Coronary artery (tissue), 2 donors: ENCODE data around the gene GRK1.

Experiments used
- DNase-seq: peaks from one replicate; pipeline ENCODE4 v3.0.0-alpha.2; 2017; ENCODE audit warnings: low spot score
- H3K27ac ChIP-seq, 2 donors: fragments of 200-600 bp; sonication (generic); one replicate each; pipeline ENCODE4 v1.5.1; 2016 to 2019
- H3K4me3 ChIP-seq: fragments of 200-600 bp; sonication (generic); 2 replicates; pipeline ENCODE4 v1.5.1; 2016; ENCODE audit warnings: mild to moderate bottlenecking, moderate library complexity
- TF ChIP-seq, protein P1 (sequence below): fragments of 200-600 bp; sonication (generic); IDR thresholded peaks from one replicate; pipeline ENCODE4 v1.5.1; 2019; ENCODE audit warnings: antibody characterized with exemption

GRK1 gene

DNA sequence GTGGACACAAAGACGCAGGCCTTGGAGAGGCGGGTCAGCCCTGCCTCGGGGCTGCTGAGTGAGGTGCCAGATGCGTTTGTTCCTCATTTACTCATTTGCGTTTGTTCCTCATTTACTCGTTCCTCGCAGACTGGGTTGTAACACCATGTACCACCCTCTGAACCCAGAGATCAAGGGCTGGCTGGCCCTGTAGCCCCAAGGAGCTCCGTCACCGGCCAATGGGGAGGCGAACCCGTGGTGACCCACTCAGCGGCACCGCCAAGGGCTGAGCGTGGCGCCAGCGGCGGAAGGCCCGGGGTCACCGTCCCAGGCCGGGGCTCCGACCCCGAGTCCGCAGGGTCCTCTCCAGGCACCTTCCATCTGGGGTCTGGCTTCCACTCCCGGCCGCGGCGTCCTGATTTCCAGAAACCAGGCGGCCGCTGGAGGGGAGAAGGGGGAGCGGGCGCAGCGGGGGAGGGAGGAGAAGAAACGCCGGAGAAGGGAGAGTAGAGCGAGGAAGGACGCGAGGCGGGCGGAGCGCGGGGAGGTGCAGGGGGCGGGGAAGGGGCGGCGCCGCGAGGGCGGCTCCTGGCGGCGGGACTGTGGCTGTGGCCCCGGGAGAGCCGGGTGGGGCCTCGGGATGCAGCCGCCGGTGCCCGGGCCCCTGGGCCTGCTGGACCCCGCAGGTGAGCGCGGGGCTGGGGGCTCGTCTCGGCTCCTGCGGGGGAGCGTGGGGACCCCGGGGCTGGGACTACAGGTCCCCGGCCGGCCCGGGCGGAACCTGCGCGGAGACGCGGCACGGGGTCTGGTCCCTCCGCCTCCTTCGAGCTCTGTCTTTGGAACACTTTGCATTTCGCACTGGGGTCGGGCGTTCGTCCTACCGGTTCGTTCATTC lies 91.9 kb downstream of the GRK1 start, which contains the start of gene TMEM255B:
TMEM255B (plus strand) TSS at position 576 of the 874 bp plus-strand sequence; CDS start at position 620, 44 bp downstream.
- Histone ChIP-seq H3K27ac (peak within 1 kb of the TSS; percentile 21 to 77), H3K4me3 (peak within 1 kb of the TSS; percentile 90)
- DNase-seq = peak; percentile 87
- TF ChIP-seq, protein P1, sequence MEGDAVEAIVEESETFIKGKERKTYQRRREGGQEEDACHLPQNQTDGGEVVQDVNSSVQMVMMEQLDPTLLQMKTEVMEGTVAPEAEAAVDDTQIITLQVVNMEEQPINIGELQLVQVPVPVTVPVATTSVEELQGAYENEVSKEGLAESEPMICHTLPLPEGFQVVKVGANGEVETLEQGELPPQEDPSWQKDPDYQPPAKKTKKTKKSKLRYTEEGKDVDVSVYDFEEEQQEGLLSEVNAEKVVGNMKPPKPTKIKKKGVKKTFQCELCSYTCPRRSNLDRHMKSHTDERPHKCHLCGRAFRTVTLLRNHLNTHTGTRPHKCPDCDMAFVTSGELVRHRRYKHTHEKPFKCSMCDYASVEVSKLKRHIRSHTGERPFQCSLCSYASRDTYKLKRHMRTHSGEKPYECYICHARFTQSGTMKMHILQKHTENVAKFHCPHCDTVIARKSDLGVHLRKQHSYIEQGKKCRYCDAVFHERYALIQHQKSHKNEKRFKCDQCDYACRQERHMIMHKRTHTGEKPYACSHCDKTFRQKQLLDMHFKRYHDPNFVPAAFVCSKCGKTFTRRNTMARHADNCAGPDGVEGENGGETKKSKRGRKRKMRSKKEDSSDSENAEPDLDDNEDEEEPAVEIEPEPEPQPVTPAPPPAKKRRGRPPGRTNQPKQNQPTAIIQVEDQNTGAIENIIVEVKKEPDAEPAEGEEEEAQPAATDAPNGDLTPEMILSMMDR = no peak

GRCh38 chr13:113759525-113760137 lies 92.6 kb downstream of the GRK1 start:
- TF ChIP-seq, protein P1 = no peak
- no peak for DNase-seq
- Histone ChIP-seq H3K4me3 (peak overlapping the region; percentile 90), H3K27ac (peak overlapping the region in 1 of 2 donors; percentile 77)

- Histone ChIP-seq H3K27ac (no peak overlapping the region), H3K4me3 (no peak overlapping the region)
- no peak for DNase-seq
- TF ChIP-seq, protein P1 = no peak
These were observed 94.1 kb downstream of the GRK1 start for GRCh38 chr13:113761136-113761535.

DNA sequence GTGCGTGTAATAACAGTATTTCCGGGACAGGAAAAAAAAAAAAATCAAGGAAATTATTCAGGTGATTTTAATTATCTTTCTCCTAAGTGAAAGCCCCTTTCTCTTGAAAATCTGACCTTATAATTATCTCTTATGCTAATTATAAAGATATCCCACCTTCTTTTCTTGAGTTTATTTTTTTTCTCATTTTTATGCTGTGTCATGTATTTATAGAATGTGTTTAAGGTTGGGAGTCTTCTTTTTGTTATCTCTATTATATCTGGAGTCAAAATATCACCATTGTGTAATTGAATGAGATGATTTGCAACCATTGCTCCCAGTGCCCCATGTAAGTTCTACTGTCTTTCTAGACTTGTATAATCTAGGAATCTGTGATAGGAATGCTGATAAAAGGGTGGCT lies 95.1 kb downstream of the GRK1 start:
- no peak overlapping the region for H3K27ac ChIP-seq
- TF ChIP-seq, protein P1 = no peak
- no peak overlapping the region for H3K4me3 ChIP-seq
- DNase-seq = no peak

GRCh38 chr13:113762538-113762937 lies 95.5 kb downstream of the GRK1 start:
- Histone ChIP-seq H3K27ac (no peak overlapping the region), H3K4me3 (no peak overlapping the region)
- no peak for DNase-seq
- TF ChIP-seq, protein P1 = no peak

DNA sequence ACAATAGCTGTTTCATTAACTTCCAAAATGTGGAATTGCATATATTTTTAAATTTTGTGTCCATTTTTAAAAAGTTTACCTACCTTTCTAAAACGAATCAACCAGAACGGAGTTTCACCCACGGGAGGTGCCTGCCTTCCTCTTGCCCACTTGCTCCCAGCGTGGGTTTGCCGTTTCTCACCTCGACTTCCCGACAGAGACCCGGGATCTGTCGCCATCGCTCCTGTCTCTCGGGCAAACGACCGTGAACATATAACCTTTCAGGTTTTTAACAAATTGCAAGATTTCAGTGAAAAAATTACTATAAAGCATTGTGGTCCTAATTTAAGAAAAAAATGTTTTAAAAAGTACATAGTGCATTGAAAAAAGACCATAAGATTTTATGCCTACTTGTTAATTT lies 96.2 kb downstream of the GRK1 start:
- H3K27ac ChIP-seq = no peak overlapping the region
- DNase-seq = no peak
- no peak overlapping the region for H3K4me3 ChIP-seq
- TF ChIP-seq, protein P1 = no peak
